ENCODE results near the gene RFX1. TPM values are rescaled to one million over a fixed set of nuclear protein-coding genes. Genes with fewer than 3 reads are reported as not detected.

RFX1 gene
- total and polyA plus RNA-seq, 2 of the 13 experiments (the other 11 are each of a cell fraction or from before 2014, with no cell fraction given): 1.1 to 1.3 TPM

DNA sequence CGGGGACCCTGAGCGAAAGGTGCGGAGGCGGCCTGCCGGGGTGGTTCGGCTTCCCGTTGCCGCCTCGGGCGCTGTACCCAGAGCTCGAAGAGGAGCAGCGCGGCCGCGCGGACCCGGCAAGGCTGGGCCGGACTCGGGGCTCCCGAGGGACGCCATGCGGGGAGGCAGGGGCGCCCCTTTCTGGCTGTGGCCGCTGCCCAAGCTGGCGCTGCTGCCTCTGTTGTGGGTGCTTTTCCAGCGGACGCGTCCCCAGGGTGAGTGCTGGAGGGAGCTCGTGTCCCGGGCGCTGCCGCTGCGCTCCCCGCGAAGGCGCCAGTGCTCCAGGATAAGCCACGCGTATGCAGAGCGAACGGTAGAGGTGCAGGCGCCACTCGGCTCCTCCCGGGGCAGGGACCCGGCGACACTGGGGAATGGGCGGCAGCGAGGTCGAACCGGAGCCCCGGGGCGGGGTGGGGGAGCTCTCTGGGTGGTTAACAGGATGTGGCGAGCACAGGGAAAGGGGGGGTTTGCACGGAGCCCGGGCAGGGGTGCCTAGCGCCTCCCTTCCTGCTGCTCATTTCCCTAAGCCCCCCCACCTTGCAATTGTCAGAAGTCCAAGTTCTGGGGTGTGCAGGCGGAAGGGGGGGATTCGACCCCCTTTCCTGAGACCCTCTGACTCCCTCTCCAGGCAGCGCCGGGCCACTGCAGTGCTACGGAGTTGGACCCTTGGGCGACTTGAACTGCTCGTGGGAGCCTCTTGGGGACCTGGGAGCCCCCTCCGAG lies 25.8 kb upstream of the RFX1 start, which contains the start of gene IL27RA (continued):
- TF ChIP-seq, protein P1, sequence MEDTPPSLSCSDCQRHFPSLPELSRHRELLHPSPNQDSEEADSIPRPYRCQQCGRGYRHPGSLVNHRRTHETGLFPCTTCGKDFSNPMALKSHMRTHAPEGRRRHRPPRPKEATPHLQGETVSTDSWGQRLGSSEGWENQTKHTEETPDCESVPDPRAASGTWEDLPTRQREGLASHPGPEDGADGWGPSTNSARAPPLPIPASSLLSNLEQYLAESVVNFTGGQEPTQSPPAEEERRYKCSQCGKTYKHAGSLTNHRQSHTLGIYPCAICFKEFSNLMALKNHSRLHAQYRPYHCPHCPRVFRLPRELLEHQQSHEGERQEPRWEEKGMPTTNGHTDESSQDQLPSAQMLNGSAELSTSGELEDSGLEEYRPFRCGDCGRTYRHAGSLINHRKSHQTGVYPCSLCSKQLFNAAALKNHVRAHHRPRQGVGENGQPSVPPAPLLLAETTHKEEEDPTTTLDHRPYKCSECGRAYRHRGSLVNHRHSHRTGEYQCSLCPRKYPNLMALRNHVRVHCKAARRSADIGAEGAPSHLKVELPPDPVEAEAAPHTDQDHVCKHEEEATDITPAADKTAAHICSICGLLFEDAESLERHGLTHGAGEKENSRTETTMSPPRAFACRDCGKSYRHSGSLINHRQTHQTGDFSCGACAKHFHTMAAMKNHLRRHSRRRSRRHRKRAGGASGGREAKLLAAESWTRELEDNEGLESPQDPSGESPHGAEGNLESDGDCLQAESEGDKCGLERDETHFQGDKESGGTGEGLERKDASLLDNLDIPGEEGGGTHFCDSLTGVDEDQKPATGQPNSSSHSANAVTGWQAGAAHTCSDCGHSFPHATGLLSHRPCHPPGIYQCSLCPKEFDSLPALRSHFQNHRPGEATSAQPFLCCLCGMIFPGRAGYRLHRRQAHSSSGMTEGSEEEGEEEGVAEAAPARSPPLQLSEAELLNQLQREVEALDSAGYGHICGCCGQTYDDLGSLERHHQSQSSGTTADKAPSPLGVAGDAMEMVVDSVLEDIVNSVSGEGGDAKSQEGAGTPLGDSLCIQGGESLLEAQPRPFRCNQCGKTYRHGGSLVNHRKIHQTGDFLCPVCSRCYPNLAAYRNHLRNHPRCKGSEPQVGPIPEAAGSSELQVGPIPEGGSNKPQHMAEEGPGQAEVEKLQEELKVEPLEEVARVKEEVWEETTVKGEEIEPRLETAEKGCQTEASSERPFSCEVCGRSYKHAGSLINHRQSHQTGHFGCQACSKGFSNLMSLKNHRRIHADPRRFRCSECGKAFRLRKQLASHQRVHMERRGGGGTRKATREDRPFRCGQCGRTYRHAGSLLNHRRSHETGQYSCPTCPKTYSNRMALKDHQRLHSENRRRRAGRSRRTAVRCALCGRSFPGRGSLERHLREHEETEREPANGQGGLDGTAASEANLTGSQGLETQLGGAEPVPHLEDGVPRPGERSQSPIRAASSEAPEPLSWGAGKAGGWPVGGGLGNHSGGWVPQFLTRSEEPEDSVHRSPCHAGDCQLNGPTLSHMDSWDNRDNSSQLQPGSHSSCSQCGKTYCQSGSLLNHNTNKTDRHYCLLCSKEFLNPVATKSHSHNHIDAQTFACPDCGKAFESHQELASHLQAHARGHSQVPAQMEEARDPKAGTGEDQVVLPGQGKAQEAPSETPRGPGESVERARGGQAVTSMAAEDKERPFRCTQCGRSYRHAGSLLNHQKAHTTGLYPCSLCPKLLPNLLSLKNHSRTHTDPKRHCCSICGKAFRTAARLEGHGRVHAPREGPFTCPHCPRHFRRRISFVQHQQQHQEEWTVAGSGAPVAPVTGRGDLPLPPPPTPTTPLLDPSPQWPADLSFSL (CRISPR knock-in tag; IDR thresholded peaks at IDR 0.05): no peak
- TF ChIP-seq ZNF776 (CRISPR knock-in tag; IDR thresholded peaks at IDR 0.05): peak; percentile 83
- TF ChIP-seq ESRRA (CRISPR knock-in tag; IDR thresholded peaks at IDR 0.05; ENCODE audit: low read depth): 0 out of 2 replicates have a peak, but pooled peaks have one; percentile 28
- TF ChIP-seq, protein P2, sequence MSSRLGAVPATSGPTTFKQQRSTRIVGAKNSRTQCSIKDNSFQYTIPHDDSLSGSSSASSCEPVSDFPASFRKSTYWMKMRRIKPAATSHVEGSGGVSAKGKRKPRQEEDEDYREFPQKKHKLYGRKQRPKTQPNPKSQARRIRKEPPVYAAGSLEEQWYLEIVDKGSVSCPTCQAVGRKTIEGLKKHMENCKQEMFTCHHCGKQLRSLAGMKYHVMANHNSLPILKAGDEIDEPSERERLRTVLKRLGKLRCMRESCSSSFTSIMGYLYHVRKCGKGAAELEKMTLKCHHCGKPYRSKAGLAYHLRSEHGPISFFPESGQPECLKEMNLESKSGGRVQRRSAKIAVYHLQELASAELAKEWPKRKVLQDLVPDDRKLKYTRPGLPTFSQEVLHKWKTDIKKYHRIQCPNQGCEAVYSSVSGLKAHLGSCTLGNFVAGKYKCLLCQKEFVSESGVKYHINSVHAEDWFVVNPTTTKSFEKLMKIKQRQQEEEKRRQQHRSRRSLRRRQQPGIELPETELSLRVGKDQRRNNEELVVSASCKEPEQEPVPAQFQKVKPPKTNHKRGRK (CRISPR knock-in tag; IDR thresholded peaks at IDR 0.05): no peak
- TF ChIP-seq, protein P3, sequence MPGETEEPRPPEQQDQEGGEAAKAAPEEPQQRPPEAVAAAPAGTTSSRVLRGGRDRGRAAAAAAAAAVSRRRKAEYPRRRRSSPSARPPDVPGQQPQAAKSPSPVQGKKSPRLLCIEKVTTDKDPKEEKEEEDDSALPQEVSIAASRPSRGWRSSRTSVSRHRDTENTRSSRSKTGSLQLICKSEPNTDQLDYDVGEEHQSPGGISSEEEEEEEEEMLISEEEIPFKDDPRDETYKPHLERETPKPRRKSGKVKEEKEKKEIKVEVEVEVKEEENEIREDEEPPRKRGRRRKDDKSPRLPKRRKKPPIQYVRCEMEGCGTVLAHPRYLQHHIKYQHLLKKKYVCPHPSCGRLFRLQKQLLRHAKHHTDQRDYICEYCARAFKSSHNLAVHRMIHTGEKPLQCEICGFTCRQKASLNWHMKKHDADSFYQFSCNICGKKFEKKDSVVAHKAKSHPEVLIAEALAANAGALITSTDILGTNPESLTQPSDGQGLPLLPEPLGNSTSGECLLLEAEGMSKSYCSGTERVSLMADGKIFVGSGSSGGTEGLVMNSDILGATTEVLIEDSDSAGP (CRISPR knock-in tag; IDR thresholded peaks at IDR 0.05; ENCODE audit: borderline replicate concordance): peak; percentile 73; the same call in 1 of the 2 replicates
- peak; percentile 52; the same call in 1 of the 2 replicates for TF ChIP-seq ZNF556 (CRISPR knock-in tag; IDR thresholded peaks at IDR 0.05; ENCODE audit: borderline replicate concordance)
- no peak for TF ChIP-seq PCBP2 (optimal IDR thresholded peaks at IDR 0.05; ENCODE audit: low read depth, low read length, poor library complexity, severe bottlenecking)
- TF ChIP-seq, protein P4, sequence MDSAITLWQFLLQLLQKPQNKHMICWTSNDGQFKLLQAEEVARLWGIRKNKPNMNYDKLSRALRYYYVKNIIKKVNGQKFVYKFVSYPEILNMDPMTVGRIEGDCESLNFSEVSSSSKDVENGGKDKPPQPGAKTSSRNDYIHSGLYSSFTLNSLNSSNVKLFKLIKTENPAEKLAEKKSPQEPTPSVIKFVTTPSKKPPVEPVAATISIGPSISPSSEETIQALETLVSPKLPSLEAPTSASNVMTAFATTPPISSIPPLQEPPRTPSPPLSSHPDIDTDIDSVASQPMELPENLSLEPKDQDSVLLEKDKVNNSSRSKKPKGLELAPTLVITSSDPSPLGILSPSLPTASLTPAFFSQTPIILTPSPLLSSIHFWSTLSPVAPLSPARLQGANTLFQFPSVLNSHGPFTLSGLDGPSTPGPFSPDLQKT (CRISPR knock-in tag; IDR thresholded peaks at IDR 0.05; ENCODE audit: borderline replicate concordance): no peak
- TF ChIP-seq TOPORS (CRISPR knock-in tag; IDR thresholded peaks at IDR 0.05): 0 out of 2 replicates have a peak, but pooled peaks have one; percentile 47
- TF ChIP-seq TSC22D2 (CRISPR knock-in tag; IDR thresholded peaks at IDR 0.05; ENCODE audit: borderline replicate concordance): no peak
- TF ChIP-seq ZNF335 (CRISPR knock-in tag; IDR thresholded peaks at IDR 0.05): no peak
- no peak for TF ChIP-seq NPAS2 (CRISPR knock-in tag; IDR thresholded peaks at IDR 0.05; ENCODE audit: borderline replicate concordance)
- TF ChIP-seq, protein P5, sequence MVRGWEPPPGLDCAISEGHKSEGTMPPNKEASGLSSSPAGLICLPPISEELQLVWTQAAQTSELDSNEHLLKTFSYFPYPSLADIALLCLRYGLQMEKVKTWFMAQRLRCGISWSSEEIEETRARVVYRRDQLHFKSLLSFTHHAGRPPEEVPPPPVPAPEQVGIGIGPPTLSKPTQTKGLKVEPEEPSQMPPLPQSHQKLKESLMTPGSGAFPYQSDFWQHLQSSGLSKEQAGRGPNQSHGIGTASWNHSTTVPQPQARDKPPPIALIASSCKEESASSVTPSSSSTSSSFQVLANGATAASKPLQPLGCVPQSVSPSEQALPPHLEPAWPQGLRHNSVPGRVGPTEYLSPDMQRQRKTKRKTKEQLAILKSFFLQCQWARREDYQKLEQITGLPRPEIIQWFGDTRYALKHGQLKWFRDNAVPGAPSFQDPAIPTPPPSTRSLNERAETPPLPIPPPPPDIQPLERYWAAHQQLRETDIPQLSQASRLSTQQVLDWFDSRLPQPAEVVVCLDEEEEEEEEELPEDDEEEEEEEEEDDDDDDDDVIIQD (CRISPR knock-in tag; IDR thresholded peaks at IDR 0.05; ENCODE audit: low read depth): no peak
- no peak for TF ChIP-seq MBD4 (IDR thresholded peaks at IDR 0.05; ENCODE audit: borderline replicate concordance, low read length)
- TF ChIP-seq SRY (CRISPR knock-in tag; IDR thresholded peaks at IDR 0.05): no peak
- no peak for TF ChIP-seq ZBTB21 (CRISPR knock-in tag; IDR thresholded peaks at IDR 0.05)
